GM21367 (cell line): Measurements from ENCODE around the gene POM121L2.

ENCODE experiments used
- ATAC-seq: cut with Tn5 transposase; IDR thresholded peaks from one replicate; pipeline ENCODE4 v1.9.1; 2021; ENCODE audit not compliant: unreplicated experiment

Gene POM121L2

DNA sequence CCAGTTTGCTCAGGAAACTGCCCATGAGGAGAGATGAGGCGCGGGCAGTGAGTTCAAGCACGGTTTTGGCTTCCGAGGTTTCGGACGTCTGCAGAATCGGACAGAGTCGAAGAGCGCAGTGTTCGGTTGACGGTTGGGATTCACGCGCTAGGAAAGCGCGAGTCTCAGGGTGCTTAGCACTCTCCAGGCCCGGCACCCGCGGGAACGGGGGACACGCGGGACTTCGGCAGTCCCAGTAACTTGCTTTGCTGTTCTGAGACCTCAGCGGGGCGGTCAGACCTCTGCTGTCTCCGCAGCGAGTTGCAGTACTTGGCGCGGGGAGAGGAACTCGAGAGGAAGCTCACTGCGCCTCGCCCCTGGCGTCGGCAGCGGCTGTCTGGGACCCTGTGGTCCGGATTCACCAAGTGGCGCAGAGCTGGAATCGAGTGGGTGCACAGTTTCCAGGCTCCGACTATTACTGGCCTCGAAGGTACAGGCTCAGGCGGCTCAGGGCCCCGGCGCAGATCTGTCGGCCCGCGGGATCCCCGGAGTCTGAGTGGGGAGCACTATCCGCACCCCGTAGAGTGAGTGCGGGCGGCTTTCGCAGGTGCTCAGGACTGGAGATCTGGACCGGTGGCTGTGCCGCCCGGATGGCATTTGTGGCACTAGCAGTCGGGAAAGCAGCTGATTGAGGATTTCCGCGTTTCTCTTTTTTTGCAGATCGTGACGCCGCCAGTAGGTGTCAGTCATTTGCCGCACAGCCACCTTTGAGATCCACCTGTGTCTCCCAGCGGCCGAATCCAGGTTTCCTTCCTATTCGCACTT, at the start of gene POM121L2:
TSS of gene POM121L2 (minus strand) at position 128 of the 804 bp plus-strand sequence. CDS start at position 25, 103 bp downstream.
- no peak for ATAC-seq

- ATAC-seq: no peak
These were observed 47.2 kb upstream of the POM121L2 start for GRCh38 chr6:27359231-27359630.

- no peak for ATAC-seq
These were observed 46.7 kb upstream of the POM121L2 start for GRCh38 chr6:27358786-27359185.

DNA sequence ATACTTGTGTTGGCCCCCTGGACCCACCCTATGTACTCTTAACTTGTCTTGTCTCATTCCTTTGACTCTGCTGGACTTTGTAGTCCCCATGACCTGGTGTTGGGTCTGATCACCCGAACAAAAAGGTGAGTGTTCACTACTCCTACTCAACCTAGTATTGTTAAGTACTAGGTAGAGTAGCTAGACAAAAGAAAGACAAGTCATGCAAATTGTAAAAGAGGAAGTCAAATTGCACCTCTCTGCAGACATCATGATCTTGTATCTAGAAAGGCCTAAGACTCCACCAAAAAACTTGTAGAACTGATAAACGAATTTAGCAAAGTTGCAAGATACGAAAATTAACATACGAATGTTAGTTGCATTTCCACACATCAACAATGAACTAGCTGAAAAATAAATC, 40.8 kb upstream of the POM121L2 start:
- ATAC-seq: no peak

DNA sequence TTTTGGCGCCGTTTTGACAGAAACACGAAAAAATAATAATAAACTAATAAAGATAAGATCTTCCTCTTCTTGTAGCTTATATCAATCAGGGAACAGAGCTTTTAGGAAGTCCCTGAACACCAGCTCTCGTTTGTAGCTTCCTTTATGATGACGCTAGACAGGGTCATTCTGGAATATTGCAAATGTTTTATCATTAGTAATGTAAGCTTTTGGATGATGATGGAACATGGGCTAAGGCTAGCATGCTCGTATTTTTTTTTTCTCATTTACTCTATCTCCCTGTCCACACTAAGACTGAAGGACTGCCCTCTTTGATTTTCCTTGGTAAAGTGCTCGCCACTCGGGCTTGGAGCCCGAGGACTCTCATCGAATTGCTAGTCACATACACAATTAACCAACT, 22.1 kb upstream of the POM121L2 start:
- no peak for ATAC-seq

DNA sequence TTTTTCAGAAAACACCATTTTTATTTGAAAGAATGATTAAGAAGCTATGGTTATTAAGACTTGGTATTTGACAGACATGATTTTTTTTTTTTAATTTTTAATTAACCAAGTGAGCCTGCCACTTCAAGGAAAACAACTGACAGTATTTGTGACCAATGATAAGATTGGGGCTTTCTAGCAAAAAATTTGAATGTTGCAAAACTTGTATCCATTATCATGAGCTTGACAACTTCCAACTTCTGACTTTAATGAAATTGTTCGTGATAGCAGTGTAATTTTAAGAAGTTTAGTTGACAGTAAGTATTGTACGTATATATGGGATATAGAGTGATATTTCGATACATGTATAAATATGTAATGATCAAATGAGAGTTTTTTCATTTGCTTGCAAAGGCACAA, 21.6 kb upstream of the POM121L2 start:
- ATAC-seq: no peak

DNA sequence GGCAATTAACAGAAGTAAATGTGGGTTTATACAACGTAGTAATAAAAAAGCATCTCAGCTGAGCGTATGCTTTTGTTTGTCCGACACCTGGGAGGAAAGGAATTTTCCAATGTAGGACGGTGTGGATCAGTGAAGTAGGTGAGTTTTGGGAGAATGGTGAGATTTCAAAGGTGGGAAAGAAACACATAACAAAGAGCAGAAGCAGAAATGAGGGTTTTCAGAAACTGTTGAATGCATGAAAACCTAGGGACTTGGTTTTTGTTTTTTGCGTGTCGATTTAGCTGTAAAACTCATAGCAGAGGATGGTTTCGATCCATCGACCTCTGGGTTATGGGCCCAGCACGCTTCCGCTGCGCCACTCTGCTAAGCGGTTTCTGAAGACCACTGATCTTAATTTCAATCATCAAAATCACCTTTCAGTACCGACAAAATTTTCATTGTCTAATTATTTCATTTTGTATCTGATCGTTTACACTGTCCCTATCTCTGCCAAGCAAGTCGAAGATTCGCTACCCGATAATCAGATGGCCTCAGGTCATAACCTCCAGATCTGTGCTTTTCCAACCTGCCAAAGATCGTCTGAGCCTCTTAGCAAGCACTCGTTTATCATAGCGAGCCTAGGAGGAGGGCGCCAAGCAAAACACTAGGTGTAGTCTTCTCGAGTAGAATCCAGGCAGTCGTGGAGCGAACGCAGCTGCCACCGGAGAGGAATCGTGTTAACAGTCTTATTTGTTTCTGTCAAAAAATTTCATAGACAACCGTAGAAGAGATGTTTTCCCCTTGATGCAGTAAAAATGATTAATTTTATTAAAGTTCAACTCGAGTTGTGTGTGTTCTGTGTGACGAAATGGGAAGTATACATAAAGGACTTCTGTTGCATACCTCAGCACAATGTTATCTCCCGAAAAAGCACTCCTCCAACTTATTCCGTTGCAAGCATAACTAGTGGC, 20.9 kb upstream of the POM121L2 start:
- ATAC-seq: no peak

- no peak for ATAC-seq
These were observed 15.1 kb upstream of the POM121L2 start for GRCh38 chr6:27327023-27327738.

GRCh38 chr6:27321901-27322300, 9.8 kb upstream of the POM121L2 start:
- no peak for ATAC-seq

- ATAC-seq: no peak
These were observed 9.3 kb upstream of the POM121L2 start for GRCh38 chr6:27321370-27321769.

DNA sequence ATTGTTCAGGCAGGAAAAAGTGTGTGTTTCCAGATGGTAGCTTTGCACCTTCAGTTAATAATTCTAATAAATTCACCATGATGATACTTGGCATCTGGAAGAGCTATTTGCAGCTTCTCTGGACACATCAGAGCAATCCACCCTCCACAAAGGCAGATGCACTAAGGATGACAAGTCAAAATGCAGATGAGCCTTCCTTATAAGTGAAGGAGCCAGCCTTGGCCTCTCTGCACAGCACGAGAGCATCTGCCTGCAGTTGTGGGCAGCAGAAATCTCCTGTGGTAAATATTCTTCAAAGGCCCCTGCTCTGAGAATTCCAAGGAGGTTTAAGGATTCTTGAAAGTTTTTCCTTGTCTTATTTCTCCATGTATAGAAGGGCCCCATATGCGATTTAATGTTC, 6.9 kb upstream of the POM121L2 start:
- no peak for ATAC-seq

GRCh38 chr6:27314046-27314445, 2.0 kb upstream of the POM121L2 start:
- no peak for ATAC-seq

- no peak for ATAC-seq
These were observed 838 bp upstream of the POM121L2 start for GRCh38 chr6:27312950-27313271.

GRCh38 chr6:27311806-27312145, 297 bp downstream of the POM121L2 start:
- no peak for ATAC-seq

GRCh38 chr6:27303613-27304272, 8.3 kb downstream of the POM121L2 start:
- no peak for ATAC-seq

DNA sequence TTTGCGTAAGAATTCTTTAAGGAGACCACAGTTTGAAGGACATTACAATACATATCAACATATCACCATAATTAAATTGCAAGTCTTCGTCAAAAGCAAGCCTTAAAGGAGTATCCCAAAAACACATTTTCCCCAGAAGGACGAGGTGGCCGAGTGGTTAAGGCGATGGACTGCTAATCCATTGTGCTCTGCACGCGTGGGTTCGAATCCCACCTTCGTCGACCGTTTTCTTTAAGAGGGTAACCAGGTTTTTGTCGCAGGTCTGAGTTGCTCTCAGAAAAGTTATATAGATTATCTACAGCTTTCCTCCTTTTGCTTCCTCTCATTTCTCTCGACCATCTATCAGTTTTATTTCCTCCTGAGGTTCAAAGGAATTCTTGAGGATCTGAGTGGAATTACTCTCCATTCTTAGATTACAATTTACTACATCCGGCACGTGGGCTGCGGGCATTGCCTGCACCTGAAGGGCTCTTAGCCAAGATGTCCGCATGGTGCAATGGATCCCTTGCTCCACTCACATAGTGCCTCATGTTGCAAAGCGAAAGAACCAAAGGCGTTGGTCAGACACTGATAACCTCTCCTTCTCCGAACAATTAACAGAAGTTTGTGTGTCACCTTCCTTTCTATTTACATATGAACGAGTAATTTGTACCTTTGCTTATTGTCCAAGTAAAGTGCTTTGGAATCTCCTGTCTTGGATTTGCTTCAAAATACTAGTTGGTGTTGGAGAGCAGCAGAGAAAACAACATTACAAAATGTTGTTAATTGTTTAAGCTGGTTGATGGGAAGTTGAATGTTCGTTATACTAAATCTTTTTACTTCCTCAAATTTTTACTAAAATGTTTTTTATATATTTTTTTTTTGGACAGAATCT, 14.0 kb downstream of the POM121L2 start:
- ATAC-seq: no peak

DNA sequence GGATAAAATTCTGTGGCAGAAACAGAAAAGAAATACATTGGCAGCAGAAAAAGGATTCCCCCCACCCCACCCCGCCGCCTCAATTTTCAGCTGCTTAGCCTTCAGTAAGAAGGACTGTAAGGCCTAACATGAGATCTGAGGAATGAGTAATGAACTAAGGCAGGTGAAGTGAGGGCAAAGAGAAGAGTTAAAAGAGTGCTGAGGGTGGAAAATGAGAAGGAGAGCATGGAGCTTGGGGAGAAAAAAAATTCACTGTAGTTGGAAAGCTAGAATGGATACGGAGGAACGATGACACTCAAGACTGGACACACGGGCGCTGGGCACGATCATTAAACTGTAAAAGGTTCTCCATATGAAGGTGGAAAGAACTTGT, 14.6 kb downstream of the POM121L2 start:
- ATAC-seq: no peak

DNA sequence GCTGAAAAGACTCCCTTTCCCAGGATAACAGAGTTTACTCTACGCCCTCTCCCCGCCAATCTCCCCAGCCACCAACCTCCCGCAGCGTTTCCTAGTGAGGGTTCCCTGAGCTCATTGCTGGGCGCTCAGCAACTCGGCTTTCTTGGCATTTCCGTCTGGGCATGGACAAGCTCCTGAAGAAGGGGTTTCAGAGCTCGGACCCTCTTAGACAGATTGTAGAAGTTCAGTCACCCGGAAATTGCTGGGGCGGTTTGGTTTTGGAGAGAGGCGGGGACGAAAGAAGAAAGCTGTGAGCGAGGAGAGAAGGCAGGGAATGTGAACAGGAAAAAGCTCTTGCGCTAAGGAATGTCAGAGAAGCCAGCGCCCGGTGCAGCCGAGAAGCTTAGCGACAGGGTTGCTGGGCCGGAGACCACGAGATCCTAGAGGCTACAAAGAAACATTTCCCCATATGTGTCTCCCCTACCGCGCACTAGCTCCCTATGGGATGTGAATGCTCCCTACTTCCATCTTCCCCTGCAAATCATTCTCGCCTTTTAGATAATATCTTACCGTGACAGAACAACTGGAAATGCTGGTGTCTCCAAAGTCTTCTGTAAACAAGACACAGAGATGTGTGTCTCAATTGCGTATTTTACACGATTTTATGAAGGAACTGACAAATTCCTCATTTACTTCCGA, 15.8 kb downstream of the POM121L2 start:
- no peak for ATAC-seq

DNA sequence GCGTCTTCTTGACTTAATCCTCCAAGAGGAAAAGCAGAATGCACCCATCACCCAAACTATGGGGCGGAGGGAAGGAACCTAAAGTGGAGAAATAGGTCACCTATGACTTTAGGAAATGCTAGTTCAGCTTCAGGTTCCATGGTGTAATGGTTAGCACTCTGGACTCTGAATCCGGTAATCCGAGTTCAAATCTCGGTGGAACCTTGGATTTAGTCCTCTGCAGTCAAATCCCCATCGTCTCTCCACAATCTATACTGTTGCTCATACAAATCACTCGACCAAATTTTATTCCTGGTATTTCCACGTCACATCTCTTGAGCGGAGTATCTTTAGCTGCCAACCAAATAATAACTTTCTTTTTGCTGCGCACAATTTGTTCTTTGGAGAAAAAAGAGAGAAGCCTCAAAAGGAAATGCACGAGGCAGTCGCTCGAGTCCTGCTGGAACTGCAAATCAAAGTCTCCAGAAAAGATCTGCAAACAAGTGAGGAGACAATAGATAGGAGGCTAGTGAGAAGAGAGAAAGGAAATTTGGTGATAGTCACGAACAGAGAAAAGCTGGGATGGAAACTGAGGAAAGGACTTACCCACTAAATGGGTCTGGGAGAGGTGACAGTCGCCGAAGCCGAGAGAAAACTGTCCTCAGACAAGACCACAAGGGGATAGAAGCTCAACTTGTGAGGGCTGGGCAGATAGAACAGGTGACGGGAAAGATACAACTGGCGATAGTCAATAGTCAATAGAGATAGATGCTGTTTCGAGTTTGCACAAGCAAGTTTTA, 16.6 kb downstream of the POM121L2 start:
- ATAC-seq: no peak
